ENCODE measurements around the gene IARS1.

The IARS1 gene

DNA sequence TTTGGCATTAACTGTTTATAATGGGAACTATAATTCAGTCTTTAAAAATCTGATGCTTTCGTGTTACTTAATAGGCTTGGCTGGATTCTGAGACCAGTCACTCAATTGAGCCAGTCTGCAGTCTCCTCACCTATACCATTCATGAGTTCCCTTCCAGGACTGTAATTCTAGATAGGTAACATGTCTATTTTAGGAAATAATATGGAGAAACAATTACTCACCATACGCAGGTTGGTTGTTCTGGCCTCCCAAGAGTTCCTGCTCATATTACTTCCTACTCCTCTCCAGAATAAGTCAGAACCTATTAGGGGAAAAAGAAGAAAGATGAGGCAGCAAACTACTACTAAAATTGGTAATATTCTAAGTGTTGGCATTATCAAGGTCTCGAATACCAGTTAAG is 4.5 kb upstream of the IARS1 start:
- in situ Hi-C loops (cut with MboI; ENCODE audit: low pct_unique_long_range_greater_than_20kb, low sequenced_read_pairs, unreplicated experiment) = no loop called here
- TF ChIP-seq, protein P1, sequence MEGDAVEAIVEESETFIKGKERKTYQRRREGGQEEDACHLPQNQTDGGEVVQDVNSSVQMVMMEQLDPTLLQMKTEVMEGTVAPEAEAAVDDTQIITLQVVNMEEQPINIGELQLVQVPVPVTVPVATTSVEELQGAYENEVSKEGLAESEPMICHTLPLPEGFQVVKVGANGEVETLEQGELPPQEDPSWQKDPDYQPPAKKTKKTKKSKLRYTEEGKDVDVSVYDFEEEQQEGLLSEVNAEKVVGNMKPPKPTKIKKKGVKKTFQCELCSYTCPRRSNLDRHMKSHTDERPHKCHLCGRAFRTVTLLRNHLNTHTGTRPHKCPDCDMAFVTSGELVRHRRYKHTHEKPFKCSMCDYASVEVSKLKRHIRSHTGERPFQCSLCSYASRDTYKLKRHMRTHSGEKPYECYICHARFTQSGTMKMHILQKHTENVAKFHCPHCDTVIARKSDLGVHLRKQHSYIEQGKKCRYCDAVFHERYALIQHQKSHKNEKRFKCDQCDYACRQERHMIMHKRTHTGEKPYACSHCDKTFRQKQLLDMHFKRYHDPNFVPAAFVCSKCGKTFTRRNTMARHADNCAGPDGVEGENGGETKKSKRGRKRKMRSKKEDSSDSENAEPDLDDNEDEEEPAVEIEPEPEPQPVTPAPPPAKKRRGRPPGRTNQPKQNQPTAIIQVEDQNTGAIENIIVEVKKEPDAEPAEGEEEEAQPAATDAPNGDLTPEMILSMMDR (IDR thresholded peaks at IDR 0.05; ENCODE audit: extremely low read depth, insufficient read depth, missing control alignments) = no peak
- DNase-seq (ENCODE audit: low spot score) = no peak

- TF ChIP-seq, protein P1 (IDR thresholded peaks at IDR 0.05; ENCODE audit: extremely low read depth, insufficient read depth, missing control alignments) = no peak
- DNase-seq (ENCODE audit: low spot score) = no peak
- in situ Hi-C loops (cut with MboI; ENCODE audit: low pct_unique_long_range_greater_than_20kb, low sequenced_read_pairs, unreplicated experiment) = no loop called here
These were observed 4.1 kb upstream of the IARS1 start for GRCh38 chr9:92297611-92298010.

DNA sequence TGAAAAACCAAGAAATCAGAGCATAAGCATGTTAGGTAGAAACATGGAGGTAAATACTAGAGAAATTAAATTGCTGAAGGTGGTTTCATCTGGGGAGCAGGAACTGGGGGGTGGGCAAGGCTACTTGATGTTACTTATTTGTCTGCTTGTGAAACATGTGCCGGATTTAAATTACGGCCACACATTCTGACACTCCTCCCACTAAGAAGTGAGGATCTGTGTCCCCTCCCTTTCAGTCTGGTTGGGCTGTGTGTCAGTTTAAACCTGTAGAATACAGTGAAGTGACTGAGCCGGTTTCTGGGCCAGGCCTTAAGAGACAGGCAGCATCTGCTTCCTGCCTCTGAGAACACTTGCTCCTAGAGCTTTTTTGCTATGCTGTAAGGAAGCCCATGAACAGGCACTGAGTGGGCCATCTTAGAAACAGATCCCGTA is 2.3 kb upstream of the IARS1 start:
- in situ Hi-C loops (cut with MboI; ENCODE audit: low pct_unique_long_range_greater_than_20kb, low sequenced_read_pairs, unreplicated experiment) = no loop called here
- no peak for DNase-seq (ENCODE audit: low spot score)
- TF ChIP-seq, protein P1 (IDR thresholded peaks at IDR 0.05; ENCODE audit: extremely low read depth, insufficient read depth, missing control alignments) = no peak

DNA sequence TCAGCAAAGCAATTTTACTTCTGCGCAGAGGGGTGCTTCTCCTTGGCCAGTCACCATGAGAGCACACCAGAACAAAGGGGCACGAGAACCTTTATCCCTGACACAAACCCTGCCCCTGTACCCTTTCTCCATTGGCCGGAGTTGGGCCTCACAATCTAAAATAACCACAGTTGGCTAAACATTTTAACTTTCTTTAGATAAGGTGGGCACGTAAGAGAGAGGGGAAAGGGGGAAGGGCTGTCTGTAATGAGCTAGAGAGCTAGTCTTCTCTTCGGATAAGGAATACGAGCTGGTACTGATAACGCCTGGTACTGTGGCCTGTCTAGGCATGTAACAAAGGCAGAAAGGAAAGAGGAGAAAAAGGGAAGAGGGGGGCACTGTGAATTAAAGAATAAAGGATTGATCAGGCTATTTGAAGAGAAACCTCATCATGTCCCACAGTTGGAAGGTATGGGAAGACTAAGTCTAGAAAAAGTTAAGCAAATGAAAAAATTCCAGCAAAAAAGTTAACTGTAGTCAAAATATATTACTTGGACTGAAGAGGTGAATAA is 1.8 kb upstream of the IARS1 start:
- TF ChIP-seq, protein P1 (IDR thresholded peaks at IDR 0.05; ENCODE audit: extremely low read depth, insufficient read depth, missing control alignments) = no peak
- in situ Hi-C loops (cut with MboI; ENCODE audit: low pct_unique_long_range_greater_than_20kb, low sequenced_read_pairs, unreplicated experiment) = no loop called here
- no peak for DNase-seq (ENCODE audit: low spot score)

DNA sequence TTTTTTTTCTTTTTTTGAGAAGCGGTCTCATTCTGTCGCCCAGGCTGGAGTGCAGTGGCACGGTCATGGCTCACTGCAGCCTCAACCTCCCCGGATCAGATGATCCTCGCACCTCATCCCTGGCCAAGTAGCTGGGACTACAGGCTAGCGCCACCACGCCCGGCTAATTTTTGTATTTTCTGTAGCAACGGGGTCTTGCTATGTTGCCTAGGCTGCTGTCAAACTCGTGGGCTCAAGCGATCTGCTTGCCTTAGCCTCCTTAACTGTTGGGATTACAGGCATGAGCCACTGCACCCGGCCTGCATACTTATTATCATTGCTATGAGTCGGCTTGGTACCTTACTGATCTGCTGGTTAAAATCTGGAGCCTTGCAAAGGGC is 790 bp upstream of the IARS1 start:
- in situ Hi-C loops (cut with MboI; ENCODE audit: low pct_unique_long_range_greater_than_20kb, low sequenced_read_pairs, unreplicated experiment) = no loop called here
- TF ChIP-seq, protein P1 (IDR thresholded peaks at IDR 0.05; ENCODE audit: extremely low read depth, insufficient read depth, missing control alignments) = no peak
- no peak for DNase-seq (ENCODE audit: low spot score)

GRCh38 chr9:92293075-92293354 is 482 bp downstream of the IARS1 start:
- TF ChIP-seq, protein P1 (IDR thresholded peaks at IDR 0.05; ENCODE audit: extremely low read depth, insufficient read depth, missing control alignments) = no peak
- in situ Hi-C loops (cut with MboI; ENCODE audit: low pct_unique_long_range_greater_than_20kb, low sequenced_read_pairs, unreplicated experiment) = no loop called here
- no peak for DNase-seq (ENCODE audit: low spot score)

Data from GM13977 (cell line).